GM21737 (cell line): Measurements from ENCODE around the gene KIF13A.
"Not testable (repeated sequence)": the region's sequence is repeated elsewhere in the genome, so short reads cannot be mapped to it uniquely, and the experiment has no call there.

Experiments used
- ATAC-seq: cut with Tn5 transposase; IDR thresholded peaks from one replicate; pipeline ENCODE4 v1.9.1; 2021; ENCODE audit warnings: mild to moderate bottlenecking, moderate library complexity; ENCODE audit not compliant: unreplicated experiment

The KIF13A gene

DNA sequence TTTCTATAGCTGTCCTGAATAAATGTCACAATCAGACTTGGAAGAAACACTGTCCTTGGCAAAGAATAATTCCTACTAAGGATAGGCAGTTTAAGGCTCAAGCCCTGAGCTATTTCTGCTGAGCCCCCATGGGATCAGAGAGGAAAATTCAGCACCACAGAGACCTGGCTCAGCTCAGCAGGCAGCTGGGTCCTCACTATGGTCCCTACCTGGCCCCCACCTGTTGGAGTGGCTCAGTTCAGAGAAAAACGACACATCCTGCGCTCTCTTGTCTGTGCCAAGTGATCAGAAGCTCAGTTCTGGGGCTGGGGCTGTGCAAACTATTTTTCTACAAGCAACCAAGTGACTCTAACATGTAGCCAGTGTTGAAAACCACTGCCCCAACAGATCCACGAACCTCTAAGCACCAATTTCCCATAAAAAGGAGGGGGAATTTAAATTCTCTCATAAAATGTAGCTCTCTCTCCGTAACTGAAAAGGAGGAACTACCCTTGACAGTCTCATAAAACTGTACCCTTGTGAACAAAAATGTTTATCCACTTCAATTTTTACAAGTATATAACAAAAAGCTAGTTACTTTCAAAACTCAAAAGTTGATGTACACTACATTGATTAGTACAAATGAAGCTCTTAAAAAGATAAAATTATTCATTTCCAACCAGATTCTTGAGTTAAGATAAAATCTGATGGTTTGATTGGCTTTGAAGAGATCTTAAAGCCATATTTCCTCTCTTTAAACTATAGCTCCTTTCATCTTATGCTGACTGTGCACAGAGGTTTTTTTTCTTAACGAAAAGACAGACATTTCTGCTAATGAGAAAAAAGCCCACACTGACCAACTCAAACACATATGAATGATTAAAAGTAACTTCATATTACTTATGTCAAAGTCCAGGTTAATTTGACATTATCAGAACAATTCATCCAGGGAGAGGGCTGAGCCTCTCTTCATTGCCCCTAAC is 52.0 kb downstream of the KIF13A start:
- ATAC-seq: no peak

DNA sequence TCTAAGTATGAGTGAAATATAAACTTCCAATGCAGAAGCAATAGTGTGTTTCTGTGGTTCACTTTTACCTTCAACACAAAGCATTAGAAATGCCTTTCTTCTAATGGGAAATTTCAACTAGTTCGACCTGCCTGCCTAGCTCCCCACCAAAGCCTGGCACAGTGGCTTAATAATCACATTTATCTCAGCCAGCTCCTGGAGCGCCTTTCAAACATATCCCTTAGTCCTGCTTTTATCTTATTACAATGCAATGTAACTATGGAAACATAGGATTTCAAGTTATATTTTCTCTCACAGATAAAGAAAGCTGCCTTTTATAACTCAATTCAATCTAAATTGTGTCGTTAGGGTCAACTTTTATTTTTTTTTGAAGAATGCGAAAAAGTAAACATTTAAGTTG is 53.7 kb downstream of the KIF13A start:
- no peak for ATAC-seq

DNA sequence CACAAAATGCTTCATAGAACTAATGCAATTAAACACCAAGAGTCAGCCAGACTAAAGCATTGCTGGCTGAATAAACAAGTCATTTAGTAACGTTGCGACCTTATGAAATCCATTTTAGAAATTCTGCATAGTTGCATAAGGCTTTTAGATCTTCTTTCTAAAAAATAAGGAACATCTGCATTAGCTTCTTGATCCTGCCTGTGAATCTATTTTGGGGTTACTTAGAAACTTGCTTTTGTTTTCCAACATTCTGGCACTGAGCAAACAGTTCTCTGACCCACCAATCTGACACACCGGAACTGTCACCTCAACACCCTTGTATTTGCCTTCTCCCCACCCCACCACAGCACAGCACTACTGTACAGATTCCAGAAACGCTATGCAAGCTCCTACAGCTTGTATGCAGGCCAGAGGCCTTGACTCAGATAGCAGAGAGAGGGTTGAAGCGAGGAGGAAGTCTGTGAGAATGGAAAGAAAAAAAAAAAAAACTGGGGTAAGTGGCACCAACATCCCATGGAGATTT is 55.0 kb downstream of the KIF13A start:
- ATAC-seq: no peak

DNA sequence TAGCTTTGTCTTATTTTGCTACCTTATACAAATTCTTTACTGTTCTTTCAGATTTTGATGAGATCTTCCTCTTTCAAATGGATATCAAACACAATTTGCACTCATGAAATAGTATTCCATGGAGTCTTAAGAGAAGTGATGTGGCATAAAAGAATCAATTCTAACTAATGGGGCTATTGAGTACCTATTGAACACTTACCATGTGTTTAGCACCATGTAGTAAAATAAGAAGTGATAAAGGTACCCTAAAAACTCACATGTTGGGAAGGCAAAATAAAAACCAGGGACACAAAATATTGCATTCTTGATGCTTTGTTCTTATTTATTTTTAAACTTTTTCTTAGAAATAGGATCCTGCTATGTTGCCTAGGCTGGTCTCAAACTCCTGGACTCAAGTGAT is 56.2 kb downstream of the KIF13A start:
- ATAC-seq: no peak

DNA sequence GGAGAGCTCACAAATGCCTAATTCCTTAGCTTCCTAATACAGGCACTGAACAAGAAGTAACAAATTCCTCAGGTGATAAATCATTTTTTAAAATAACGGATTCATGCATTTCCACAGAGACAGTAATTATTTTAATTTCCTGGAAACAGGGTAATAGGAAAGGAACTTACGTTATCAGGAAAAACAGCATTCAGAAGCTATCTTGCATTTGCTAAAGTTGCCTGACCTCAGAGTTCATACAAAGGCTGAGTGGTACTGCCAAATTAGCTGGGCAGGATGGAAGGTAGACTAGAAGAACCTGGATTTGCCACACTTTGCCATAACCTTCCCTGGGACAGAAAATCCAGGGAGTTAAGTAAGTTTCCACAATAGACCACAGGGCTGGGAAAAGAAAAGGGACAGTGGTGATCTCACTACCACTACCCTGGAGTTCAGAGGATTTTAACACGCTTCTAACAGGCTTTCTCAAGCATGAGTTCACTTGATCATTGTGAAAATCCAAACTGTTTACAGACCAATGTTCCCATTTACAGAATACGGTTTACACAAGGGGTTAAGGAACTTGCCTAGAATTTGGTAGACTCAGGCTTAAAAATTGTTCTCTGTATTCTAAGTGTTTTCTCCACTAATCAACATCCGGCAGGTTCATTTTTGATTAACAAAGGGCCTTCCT is 57.0 kb downstream of the KIF13A start:
- no peak for ATAC-seq

DNA sequence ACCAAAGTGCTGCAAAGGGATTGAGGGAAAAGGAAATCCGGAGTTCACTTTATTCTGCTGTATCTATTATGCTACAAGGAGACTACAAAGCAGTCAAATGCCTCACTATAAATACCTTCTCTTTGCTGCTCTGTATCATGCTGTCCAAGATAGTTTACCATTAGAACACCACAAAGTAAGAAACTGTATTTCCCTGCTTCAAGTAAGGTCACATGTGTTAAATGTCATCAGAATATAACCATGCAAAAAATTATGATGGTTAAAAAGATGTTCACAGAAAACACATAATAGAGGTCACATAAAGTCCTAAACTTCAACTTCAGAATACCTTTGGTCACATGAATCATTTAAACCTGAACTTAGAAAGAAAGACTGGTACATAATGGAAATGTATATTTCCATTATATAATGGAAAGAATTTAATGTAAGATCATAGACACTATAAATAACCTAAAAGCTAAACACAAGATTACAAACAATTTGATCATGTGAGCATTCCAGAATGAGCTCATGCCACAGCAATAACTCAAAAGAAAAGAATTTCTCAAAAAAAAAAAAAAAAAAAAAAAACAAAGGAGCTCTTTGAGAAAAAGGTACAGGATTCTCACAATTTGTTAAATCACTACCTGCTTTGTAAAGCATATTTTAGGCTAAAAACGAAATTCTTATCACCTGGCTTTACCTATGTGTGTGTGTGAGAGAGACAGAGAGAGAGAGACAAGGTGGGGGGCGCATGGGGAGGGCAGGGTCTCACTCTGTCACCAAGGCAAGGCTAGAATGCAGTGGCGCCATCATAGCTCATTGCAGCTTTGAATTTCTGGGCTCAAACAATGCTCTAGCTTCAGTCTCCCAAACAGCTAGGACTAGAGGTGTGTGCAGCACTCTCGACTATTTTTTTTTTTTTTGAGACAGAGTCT is 58.7 kb downstream of the KIF13A start:
- ATAC-seq: no peak

DNA sequence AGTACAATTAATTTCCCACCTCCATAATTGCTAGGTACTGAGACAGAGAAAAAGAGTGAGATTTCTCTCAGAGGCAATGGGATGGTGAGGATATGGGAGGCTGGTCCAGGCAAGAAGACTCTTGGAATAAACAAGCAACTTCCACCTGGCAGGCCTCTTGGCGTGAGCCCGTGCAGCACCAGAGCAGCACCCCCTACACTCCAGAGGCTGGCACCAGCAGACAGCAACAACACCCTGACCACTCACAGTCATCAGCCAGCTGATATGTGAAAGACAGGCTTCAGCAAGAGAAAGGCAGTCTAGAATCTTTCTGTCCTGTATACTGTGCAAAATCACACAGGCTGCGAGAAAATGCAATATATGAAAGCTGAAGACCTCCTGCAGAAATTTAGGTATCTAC is 59.7 kb downstream of the KIF13A start:
- ATAC-seq: no peak

DNA sequence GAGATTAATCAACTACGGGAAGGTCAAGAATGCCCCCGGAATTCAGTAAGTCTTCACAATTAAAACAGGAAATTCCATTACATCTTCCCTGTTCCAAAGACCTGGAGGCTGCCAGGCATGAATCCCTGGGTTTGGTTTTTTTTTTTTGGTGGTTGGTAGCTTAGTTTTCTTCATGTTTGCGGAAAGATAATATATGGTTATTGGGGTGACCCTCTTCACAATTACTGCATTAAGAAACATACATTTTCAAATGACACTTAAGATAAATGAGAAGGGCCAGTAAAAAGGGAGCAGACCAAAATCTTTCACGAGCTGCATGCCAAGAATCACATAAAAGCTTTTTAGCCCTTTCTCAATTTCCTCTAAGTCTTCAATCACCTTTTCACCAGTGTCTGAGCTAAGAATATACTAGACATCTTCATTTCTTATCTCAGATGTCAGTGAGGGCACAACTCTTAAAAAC is 64.0 kb downstream of the KIF13A start:
- no peak for ATAC-seq

DNA sequence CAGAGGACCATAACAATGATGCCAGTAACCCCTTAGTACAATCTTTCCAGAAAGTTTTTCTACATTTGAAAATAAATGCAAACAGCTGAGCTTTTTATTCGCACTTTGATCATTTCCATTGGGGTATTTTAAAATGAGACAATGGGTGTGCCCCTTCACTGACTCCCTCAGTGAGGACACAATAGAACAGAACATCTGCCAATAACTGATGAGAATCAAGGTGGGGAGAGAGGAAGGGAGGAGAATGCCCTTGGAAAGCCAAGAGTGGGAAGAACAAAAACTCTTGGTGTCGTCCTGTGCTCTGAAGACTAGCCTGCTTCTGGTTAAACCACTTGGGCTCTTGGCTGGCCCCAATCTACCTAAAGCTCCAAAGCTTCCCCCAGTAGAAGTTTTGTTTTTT is 66.0 kb downstream of the KIF13A start:
- ATAC-seq: no peak

DNA sequence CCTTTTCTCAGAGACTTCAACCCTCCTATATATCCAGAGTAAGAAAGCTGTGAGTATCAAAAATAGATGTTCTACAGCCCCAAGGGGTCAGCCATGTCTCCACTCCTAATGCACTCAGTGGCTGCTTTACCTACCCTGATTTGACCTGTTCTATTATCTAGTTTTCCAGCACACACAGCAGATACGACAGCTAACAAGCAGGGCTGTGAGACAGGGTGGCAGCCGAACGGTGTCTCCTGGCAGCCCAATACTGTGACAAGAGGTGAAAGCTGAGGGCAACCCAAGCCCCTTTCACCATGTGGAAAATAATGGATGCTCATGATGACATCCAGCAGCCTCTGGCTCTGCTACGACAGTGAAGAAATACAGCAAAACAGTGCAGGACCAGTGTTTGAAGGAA is 67.9 kb downstream of the KIF13A start:
- no peak for ATAC-seq

DNA sequence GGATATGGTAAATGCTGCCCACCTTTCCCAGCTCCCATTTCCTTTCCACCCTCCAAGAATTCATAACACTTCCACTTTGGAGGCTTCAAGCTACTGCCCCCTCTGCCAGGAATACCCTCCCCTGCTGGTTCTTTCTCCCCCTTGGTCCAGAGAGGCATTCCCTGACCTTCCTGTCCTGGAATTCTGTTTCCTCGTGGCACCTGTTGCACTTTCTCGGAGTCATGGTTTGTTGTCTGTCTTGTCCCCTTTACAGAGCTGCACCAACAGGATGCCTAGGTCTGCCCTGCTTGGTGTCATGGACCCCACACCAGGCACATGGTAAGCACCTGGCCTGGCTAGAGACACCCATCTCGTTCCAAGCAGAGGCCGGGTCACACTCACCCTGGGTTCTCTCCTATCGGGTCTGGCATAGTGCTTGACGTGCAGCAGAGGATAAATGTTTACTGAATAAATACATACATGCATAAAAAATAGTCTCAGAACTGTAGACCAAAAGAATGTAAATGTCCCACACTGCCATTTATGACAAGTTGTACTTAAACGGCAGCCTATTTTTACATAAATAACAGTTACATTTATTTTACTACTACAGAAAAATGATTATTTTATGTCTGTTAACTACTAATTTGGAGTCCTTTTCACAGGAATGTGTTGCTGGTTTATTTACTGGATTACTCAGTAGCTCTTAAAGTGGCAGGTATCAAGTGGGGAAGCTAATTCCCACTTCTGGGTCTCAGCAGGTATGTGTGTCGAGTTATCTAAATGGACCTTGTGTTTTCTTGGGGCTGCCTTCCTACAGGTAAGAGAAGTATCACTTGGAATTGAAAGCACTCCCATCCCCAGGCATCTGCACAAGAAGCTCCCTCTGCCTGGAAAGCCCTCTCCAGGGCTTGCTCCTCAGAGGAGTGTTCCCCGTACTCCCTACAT is 69.3 kb downstream of the KIF13A start:
- no peak for ATAC-seq

DNA sequence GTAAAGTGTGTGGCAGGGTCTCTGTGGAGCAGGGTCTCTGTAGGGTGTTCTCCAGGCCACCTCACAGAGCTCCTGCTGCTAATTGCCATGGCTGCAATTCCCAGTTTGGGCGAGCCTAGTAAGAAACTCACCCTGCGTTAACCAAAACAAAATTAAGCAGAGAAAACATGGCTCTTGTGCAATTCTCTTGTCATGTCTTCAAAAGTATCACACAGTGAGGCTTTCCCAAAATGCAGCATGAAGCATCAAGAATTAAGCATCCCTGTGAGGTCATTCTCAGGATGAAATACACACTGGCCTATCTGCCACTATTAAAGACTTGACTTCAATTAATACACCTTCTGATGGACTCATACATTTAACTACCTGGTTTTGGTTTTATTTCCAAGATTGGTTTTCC is 72.8 kb downstream of the KIF13A start:
- ATAC-seq: no peak

DNA sequence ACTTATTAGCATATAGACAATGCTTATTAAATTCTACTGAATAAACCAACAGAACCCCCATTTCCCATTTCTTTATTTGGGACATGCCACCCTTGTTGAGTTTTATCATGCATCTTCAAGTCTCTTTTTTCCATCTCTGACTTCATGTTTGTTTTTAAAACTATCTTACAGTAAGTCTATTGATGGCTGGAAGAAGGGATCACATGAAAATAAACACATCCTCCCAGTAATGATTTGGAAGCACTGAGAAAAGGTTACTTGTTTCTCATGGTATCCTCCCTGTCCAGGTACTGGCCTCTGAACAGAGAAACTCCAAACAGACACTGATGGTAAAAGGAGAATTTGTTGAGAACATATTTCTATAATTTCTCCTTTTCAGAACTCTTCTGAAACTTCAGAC is 74.9 kb downstream of the KIF13A start:
- no peak for ATAC-seq

DNA sequence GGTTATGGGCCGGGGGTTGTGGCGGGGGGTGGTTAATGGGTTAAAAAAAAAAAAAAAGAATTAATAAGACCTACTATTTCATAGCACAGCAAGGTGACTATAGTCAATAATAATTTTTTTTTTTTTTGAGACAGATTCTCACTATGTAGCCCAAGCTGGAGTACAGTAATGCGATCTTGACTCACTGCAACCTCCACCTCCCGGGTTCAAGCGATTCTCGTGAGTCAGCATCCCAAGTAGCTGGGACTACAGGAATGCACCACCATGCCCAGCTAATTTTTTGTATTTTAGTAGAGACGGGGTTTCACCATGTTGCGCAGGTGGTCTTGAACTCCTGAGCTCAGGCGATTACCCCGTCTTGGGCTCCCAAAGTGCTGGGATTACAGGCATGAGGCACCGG is 75.8 kb downstream of the KIF13A start:
- not testable (repeated sequence) for ATAC-seq

DNA sequence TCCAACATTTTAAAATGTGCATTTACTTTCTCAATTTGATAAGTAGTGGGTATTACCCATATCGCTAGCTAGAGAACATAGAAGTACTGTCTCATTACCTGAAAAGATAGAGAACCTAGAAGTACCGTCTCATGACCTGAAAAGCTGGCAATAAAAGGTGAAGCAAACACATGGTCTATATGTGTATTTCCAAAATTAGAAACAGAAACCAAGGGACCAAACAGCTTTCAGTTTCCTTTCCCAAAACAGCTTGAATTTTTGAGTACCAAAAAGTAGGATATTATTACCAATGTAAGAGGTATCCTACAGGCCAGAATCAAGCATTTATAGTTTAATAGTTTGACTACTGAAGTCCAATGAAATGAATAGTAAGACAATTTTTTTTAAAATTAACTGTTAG is 77.2 kb downstream of the KIF13A start:
- ATAC-seq: no peak

DNA sequence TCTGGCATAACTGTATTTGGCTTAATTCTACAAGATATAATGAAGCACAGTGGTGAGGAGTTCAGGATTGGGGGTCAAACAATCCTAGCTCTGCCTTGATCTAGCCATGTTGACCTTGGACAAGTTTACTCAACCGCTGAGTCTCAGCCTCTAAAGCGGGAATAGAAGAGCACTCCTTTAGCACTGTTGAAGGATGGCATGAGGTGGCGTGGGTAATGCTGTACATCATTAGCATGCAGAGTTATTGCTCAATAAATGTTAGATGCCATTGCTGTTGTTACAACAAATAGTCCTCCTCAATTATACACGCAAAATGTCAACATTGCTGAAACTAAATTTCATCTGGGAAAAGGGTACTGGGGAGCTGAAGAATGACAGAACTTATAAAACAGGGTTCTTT is 78.6 kb downstream of the KIF13A start:
- no peak for ATAC-seq

DNA sequence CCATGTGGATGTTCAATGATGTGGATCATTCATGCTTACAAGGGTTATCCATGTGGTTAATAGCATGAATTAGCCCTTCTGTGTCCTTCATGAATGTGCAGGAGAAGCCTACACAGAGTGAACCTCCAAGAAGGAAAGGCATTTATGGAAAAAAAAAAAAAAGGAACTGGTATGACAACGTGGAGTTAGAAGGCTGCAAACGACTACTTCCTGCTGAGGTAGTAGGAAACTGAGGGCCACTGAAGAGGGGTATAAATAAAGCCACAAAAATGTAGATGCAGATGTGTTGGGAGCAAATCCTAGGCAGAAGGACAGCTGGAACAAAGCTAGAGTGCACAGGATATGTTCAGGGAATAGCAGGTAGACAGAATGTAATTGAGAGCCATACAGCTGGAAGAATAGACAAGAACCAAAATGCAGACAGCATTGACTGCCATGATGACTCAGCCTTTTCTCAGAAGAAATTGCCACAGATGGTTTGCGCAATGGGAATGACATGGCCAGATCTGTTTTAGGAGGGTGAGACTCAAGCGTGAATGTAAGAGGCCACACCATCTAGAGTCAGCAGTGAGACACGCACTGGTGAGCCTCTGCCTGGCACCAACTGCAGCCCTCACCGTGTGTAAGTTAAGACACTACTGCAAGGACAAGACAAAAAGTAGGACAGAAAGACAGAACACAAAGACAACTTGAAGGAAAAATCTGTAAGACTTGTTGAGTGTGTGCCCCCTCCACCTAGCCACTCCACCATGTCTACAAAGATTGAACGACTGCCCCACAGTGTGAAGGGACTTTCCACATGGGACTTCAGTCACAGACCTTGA is 79.8 kb downstream of the KIF13A start:
- no peak for ATAC-seq

DNA sequence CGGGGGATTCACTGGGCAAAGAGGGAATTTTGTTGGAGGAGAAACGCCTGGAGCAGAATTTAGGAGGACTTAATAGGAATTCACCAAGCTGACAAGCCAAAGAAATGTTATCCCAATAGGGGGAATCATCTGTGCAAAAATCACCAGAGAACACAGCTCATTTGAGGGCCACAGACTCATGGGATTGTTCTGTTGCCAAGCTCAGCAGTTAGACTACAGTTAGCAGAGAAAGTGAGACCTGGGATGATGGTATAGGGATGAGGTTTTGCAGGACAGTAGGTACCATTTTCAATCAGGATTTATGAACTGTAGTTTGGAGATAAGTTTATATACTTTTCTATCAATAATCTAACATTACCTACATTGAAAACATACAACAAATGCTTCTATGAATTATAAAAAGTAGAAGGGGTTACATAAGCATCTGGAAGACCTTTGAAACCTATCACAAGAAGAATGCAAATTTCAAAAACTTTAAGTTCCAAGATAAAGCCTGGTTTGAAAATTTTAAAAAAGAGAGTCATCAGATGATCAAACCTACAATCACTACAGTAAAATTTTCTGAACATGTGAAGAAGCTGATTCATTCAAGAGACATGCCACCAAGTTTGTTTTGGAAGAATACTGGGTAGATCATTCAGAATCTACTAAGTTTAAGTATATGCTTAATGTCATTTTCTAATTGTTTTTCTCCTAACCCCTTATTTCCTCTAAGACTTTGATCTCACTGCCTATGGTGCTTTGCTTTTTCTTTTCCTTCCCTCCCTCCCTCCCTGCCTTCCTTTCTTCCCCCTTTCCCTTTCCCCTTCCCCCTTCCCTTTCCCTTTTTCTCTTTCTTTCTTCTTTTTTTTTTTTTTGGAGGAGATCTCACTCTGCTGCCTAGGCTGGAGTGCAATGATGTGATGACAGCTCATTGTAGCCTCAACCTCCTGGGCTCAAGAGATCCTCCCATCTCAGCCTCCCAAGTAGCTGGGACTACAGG is 81.5 kb downstream of the KIF13A start:
- ATAC-seq: no peak
